HG03039 (cell line): ENCODE results near the gene TLK2.

ENCODE experiments used
- ATAC-seq: cut with Tn5 transposase; IDR thresholded peaks from one replicate; pipeline ENCODE4 v1.9.1; 2021; ENCODE audit warnings: mild to moderate bottlenecking, moderate library complexity; ENCODE audit not compliant: unreplicated experiment

Gene TLK2

GRCh38 chr17:62652251-62653001, 173.8 kb downstream of the TLK2 start:
- ATAC-seq: no peak

- peak; percentile 81 for ATAC-seq
Observed at GRCh38 chr17:62653002-62653825, 174.6 kb downstream of the TLK2 start.

- ATAC-seq: no peak
Observed at GRCh38 chr17:62653826-62654761, 175.5 kb downstream of the TLK2 start.

GRCh38 chr17:62655656-62656055, 177.0 kb downstream of the TLK2 start:
- ATAC-seq: no peak

- no peak for ATAC-seq
Observed at GRCh38 chr17:62656446-62656845, 177.8 kb downstream of the TLK2 start.

GRCh38 chr17:62657145-62657665, 178.6 kb downstream of the TLK2 start:
- ATAC-seq: no peak

DNA sequence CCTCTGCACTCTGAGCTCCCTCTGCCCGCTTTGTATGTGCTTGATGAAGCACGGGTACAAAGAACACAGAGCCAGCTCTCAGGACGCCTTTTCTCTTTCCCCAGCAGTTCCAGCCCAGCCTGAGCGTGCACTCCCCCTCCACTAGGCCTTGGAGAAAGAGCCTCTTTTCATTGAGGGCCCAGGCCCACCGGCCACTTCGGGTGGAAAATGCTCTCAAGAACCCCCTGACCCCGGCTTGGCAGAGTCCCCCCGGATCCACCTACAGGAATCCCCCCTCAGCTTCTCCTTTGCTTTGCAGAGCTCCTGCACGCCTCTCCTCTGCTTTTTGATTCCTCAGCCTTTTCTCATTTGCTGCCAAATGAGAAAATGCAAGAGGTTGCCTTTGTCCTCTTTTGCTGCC, 179.1 kb downstream of the TLK2 start:
- ATAC-seq: no peak

- no peak for ATAC-seq
Observed at GRCh38 chr17:62658136-62658920, 179.7 kb downstream of the TLK2 start.

- no peak for ATAC-seq
Observed at GRCh38 chr17:62660629-62661118, 182.0 kb downstream of the TLK2 start.

- no peak for ATAC-seq
Observed at GRCh38 chr17:62661337-62661736, 182.7 kb downstream of the TLK2 start.

DNA sequence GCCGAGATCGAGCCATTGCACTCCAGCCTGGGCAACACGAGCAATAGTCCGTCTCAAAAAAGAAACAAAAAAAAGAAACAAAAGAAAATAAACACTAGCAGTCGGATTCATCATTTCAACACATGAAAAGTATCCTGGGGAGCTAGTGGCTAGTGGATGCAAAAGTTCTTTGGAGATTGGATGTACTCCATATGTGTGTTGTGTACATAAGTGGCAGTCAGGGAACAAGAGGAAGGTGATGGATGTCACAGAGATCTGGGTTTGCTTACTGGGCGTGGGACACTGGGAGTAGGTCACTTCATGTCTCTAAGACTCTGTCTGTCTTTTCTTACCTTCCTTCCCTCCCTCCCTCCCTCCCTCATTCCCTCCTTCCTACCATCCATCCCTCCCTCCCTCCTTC, 184.2 kb downstream of the TLK2 start:
- no peak for ATAC-seq
